Activated naive CD4-positive, alpha-beta T cell treated with Interleukin-2 at 50 U/mL for 16 hours (primary cell): ENCODE measurements around the gene ZNF346.
A peak's percentile ranks its signal among the peaks of the same experiment; 100 is the strongest.

ENCODE experiments used
- DNase-seq: peaks from one replicate; pipeline ENCODE4 v3.0.0-alpha.2; 2020

Gene ZNF346

DNA sequence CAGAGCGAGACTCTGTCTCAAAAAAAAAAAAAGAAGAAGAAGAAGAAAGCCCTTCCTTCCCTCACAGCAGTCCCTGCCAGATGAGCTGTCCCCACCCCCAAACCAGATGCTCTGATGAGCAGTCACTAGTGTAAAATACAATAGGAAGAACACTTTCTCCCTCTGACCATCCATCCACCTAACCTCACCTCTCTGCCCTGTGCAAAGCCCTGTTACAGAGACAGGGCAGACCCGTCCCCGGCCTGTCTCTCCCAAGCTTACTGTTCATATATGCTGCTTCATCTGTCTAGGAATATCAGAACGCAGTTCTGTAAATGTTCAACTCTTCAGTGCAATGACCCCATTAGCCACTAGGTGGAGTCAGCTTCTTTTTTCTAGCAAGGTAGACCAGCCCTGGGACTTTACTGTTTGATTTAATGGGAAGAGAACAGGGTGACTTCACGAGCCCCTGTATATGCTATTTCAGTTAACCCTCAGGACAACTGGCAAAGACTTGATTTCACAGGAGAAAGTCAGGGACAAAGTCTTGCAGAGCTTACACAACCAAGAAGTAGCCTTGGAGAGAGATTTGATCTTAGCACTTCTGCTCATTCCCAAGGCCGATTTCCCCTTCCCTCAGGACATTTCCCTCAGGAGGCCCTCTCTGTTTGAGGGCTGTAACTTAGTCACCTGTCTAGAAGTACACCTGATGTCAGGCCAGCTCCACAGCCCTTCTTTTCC is 49.3 kb downstream of the ZNF346 start:
- peak; percentile 49 for DNase-seq

DNA sequence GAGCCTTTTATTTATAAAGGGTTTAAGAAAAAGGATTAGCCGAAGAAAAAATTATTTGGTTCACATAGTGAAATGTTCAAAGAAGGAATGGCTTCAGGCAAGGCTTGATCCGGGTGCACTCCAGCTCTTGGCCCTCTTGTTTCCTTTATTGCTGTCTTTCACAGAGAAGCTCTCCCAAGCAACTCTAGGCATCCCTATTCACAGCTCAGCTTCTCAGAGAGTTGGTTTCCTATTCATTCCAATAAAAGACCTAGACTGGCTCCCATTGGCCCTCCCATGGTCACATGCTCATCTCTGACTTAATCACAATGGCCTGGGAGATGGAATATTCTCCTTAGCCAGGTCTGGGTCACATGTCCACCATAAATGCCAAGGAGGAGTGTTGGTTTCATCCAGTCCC is 54.8 kb downstream of the ZNF346 start:
- no peak for DNase-seq

DNA sequence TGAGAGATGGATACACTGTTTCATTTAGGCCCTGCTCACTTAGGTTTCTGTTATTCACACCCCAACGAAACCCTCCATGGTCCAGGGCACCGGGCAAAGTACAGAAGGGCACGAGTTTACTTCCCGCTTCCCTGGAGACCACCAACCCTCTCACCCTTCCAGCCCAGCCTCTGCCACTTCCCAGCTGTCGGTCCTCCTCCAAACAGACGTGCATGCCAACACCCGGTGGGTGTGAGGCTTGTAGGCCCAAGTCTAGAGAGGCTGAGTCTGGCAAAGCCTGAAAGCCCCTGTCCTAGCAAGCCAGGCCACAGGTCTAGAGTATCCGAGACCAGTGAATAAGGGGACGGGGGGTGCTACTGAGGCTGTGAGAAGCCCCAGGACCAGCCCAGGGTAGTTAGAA is 57.1 kb downstream of the ZNF346 start:
- no peak for DNase-seq

DNA sequence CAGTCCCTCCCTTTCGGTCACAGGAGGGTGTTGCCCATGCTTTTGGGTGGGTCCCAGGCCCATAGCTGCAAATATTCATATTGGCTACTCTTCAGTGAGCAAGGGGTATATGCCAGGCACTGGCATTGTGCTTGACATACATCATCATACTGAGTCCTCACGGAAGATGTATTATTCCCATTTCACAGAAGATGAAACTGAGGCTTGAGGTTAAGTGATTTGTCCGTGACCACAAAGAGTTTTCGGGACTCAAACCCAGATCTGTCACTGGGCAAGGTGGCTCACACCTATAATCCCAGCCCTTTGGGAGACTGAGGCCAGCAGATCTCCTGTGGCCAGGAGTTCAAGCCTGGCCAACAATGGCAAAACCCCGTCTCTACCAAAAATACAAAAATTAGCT is 57.8 kb downstream of the ZNF346 start:
- no peak for DNase-seq

DNA sequence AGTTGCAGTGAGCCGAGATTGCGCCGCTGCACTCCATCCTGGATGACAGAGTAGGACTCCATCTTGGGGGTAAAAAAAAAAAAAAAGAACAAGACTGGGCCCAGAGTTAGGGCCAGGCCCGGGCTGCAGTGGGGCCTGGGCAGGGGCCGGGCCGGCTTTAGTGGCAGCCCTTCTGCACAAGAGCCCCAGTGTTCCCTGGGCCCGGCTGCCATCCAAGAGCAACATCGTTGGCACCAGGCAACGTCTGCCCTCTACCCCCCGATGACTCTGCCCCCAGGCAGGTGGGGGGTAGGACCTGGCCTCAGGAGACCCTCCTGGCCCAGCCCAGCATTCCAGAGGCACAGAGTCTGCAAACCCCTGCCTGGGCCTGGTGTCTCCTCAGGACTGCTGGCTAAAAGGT is 59.4 kb downstream of the ZNF346 start:
- no peak for DNase-seq

DNA sequence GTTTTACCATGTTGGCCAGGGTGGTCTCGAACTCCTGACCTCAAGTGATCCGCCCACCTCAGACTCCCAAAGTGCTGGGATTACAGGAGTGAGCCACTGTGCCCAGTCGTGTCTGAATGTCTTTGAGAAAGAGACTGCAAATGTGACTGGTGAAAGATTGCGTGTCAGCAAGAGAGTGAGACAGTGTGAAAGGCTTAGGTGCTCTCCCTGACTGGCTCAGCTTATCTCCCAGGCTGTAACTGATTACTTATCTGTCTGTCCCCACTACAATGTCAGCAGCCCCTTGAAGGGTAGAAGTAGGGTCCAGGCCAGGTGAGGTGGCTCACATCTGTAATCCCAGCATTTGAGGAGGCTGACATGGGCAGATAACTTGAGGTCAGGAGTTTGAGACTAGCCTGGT is 60.9 kb downstream of the ZNF346 start:
- DNase-seq = no peak

DNA sequence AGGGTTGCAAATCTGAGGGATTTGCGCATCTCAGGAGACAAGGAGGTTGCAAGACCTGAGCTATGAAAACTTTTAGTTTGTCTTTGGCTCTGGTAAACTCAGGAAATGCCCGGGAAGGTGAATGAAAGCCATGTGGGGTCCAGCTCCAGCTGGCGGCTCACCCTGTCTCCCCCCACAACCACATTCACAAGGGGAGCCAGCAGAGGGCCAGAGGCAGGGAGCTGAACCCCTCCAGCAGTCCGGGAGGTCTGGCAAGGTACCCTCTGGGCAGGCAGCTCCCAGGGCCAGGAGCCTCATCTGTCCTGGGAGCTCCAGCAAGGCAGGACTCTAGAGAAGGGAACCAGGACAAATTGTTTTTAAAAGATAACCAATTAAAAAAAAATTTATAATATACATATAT is 61.7 kb downstream of the ZNF346 start:
- DNase-seq = no peak

DNA sequence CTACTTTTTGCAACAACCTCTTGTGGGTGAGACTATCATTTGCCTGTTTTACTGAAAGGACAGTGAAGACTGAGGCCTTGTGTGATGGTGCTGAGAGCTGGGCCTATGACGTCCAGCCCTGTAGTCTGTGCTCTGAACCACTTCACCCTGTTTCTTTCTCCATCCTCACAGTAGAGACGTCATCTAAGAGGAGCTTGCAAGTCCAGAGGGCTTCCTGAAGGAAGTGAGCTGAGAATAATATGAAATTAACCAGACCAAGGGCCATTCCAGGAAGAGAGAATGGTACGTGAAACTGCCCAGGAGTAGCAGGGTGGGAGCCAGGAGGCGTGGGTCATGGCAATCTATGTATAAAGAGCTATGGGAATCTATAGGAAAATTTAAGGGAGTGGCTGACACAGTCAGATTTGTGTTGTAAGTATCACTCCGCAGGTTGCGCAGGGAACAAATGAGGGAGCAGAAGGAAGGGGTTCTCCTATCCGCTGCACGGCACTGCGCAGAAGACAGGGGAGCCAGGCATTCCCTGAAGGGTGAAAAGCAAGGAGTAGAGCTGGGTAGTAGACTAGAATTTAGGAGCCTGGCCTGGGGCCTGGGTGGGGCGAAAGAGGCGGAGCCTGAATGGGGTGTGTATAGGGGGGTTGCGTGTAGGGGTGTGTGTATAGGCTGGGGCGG is 63.6 kb downstream of the ZNF346 start:
- no peak for DNase-seq

DNA sequence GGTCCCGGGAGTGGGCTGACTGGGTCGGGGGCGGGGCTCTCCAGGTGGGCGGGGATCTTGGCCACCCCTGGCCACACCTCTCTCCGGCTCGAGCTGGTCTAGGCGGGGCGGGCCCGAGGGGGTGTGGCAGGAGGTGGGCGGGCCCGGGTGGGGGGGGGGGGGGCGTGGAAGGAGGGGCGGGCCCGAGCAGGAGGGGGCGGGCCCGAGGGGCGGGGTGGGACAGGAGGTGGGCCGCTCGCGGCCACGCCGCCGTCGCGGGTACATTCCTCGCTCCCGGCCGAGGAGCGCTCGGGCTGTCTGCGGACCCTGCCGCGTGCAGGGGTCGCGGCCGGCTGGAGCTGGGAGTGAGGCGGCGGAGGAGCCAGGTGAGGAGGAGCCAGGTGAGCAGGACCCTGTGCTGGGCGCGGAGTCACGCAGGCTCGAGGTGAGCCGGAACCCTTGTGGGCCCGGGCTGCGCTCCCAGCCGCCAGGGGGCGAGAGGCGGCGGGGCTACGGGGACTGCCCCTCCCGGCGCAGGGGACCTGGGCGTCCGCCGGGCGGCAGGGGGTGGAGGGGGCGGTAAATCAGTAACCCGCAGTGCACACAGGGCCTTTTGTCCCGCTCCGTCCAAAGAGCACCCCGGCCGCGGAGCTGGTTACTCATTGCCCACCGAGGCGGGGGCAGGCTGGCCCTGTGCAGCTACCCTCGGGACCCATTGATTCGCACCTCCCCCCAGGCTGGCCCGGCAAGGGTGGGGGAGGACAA is 64.3 kb downstream of the ZNF346 start, which contains the start of gene FGFR4:
Gene FGFR4, plus strand, starts transcription at position 262 of the 744 bp plus-strand sequence. CDS start 2,688 bp downstream, outside the sequence.
- peak; percentile 64 for DNase-seq

DNA sequence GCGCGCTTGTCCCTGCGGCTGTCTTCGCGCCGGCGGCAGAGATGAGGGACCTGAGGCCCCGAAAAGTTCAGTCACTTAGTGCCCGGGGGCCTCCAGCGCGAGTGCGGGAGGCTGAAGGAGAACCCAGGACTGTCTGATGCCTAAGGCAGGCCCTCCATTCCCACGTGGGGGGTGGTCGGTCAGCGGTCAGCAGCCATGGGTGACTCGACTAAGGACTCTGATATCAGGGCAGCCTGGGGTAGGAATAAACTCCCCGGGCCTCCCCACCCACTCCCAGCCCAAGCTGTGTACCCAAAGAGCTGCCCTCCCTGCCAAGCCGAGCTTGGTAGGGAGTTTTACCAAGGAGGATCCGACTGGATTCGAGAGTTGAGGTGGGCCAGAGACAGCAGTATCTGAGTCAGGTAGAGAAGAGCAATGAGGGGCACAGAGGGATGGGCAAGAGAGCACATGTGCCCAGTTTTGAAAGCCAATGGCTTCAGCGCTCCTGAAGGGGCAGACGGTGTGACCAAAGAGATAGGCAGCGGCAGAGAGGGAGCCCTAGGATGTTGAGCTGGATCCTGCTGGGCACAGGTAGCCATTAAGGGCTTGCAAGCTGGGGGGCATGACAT is 65.0 kb downstream of the ZNF346 start:
- no peak for DNase-seq

DNA sequence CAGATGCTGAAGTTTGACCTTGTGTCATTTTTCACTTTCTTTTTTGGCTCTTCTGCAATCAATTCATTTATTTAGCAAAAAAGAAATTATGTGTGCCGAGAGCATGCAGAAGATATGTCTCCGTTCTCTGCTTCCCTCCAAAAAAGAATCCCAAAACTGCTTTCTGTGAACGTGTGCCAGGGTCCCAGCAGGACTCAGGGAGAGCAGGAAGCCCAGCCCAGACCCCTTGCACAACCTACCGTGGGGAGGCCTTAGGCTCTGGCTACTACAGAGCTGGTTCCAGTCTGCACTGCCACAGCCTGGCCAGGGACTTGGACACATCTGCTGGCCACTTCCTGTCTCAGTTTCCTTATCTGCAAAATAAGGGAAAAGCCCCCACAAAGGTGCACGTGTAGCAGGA is 66.6 kb downstream of the ZNF346 start:
- no peak for DNase-seq

DNA sequence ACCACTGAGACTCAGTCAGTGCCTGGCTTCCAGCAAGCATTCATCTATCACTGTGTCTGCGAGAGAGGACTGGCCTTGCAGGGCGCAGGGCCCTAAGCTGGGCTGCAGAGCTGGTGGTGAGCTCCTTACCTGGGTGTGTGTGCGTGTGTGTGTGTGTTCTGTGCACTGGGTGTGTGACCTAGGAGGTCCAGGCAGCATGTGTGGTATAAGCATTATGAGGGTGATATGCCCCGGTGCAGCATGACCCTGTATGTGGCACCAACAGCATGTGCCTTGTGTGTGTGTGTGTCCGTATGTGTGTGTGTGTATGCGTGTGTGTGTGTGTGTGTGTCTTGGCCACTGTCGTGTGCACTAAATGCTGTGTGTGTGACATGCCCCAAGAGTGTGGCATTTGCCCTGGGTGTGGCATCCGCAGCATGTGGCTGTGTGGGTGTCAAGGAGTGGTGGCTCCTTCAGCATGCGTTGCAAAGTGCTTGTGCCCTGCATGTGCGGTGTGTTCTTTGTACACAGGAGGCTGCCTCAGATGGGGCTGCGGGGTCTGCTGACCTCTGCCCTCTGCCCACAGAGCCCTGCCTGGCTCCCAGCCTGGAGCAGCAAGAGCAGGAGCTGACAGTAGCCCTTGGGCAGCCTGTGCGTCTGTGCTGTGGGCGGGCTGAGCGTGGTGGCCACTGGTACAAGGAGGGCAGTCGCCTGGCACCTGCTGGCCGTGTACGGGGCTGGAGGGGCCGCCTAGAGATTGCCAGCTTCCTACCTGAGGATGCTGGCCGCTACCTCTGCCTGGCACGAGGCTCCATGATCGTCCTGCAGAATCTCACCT is 67.5 kb downstream of the ZNF346 start:
- no peak for DNase-seq

DNA sequence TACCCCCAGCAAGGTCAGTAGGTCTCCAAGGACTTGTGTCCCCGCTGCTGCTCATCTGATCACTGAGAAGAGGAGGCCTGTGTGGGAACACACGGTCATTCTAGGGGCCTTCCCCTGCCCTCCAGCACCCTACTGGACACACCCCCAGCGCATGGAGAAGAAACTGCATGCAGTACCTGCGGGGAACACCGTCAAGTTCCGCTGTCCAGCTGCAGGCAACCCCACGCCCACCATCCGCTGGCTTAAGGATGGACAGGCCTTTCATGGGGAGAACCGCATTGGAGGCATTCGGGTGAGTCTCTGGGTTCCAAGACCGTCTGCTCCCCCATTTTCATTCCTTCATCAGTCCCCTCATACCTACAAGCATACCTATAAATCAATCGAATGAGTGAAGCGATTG is 68.3 kb downstream of the ZNF346 start:
- no peak for DNase-seq

DNA sequence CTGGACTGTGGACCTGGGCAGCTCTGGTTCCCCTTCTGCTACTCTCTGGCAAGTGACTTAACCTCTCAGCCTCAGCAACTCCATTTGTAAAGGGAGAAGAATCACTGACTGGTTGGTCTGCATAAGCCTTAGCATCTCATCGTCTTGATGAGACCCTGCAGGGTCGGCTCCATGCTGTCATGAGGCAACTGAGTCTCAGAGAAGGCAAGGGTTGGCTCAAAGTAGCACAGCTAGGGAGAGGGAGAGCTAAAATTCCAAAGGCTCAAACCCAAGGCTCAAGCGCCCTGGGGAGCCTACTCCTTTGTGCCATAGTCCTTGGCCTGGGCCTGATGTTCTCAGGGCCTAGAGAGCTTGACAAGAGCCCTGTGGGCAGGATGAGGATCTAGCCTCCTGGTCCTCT is 68.7 kb downstream of the ZNF346 start:
- no peak for DNase-seq

DNA sequence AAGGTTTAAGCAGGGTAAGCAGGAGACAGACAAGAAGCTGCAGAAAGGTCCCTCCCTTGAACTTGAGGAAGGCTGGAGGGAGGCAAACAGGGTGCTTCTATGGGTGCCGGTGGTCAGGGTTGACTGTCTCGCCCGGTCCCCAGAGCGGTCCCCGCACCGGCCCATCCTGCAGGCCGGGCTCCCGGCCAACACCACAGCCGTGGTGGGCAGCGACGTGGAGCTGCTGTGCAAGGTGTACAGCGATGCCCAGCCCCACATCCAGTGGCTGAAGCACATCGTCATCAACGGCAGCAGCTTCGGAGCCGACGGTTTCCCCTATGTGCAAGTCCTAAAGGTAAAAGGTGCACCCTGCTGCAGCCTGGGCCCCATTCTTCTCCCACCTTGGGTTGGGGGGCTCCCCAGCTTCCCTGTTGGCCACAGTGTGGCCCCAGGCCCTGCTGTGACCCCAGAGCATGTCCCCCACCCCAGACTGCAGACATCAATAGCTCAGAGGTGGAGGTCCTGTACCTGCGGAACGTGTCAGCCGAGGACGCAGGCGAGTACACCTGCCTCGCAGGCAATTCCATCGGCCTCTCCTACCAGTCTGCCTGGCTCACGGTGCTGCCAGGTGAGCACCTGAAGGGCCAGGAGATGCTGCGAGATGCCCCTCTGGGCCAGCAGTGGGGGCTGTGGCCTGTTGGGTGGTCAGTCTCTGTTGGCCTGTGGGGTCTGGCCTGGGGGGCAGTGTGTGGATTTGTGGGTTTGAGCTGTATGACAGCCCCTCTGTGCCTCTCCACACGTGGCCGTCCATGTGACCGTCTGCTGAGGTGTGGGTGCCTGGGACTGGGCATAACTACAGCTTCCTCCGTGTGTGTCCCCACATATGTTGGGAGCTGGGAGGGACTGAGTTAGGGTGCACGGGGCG is 69.9 kb downstream of the ZNF346 start:
- DNase-seq = no peak

DNA sequence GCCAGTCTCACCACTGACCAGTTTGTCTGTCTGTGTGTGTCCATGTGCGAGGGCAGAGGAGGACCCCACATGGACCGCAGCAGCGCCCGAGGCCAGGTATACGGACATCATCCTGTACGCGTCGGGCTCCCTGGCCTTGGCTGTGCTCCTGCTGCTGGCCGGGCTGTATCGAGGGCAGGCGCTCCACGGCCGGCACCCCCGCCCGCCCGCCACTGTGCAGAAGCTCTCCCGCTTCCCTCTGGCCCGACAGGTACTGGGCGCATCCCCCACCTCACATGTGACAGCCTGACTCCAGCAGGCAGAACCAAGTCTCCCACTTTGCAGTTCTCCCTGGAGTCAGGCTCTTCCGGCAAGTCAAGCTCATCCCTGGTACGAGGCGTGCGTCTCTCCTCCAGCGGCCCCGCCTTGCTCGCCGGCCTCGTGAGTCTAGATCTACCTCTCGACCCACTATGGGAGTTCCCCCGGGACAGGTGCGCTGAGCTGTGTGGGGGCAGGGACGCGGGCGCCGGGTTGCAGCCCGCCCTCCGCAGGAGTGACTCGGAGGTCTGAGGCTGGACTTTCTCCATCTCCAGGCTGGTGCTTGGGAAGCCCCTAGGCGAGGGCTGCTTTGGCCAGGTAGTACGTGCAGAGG is 70.7 kb downstream of the ZNF346 start:
- no peak for DNase-seq

DNA sequence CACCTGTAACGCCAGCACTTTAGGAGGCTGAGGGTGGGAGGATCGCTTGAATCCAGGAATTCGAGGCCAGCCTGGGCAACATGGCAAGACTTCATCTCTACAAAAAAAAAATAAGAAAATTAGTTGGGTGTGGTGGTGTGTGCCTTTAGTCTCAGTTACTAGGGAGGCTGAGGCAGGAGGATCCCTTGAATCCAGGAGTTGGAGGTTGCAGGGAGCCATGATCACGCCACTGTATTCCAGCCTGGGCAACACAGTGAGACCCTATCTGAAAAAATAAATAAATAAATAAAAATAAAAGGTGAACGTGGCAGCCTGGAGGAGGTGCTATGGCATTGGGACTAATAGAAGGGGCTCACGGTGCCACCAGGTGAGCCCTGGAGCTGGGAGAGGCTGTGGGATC is 71.3 kb downstream of the ZNF346 start:
- DNase-seq = no peak

DNA sequence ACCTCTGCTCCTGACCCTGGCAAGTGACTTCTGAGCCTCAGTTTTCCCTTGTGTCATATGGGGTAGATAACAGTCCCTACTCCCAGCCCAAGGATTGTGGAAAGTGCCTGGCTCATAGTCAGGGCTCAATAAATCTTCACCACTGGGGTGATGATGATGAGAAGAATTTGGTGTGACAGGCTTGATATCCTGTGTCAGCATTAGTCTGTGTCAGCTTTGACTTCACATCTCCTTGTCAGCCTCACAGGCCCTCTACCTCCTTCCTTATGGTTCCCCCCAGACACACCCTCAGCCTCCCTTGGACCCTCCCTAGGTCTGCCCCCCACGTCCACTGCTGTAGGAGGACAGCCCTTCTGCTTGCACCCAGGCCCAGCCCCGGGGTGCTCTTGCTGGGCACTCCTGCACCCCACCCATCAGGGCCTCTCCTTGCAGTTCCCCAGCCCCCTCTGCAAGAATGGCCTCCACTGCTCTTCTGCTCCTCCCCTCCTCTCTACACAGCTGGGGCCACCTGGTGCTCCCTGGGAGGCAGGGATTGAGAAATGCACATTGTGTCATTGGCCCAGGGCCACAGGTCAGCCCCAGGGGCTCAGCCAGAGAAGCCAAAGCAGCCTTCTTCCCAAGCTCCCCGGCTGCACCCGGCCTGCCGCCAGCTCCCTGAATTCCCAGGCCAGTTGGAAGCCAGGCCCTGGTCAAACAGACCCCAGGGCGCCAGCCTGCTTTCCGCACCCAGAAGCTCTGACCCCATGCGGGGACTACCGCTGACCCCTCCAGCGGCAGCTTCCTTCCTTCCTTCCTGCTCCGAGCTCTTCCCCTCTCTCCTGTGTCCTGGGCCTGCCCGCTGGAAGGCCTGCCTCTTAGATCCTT is 72.0 kb downstream of the ZNF346 start:
- DNase-seq = no peak

DNA sequence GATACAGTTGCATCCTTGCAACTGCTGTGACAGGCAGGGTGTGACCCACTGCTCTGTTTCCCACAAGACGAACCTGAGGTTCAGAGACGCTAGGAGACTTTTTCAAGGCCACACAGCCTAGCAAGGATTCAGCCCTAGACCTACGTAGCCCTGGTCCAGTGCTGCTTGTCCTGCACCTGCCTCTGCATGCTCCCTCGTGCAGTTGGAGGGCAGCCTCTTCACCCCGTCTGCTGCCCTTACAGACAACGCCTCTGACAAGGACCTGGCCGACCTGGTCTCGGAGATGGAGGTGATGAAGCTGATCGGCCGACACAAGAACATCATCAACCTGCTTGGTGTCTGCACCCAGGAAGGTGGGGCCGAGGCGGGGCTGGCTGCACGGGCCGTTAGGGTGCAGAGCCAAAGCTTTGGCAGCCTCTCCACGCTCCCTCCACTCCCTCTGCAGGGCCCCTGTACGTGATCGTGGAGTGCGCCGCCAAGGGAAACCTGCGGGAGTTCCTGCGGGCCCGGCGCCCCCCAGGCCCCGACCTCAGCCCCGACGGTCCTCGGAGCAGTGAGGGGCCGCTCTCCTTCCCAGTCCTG is 72.7 kb downstream of the ZNF346 start:
- no peak for DNase-seq
